Measurements from ENCODE around the gene SENP7.
"Not testable (repeated sequence)": the region's sequence is repeated elsewhere in the genome, so short reads cannot be mapped to it uniquely, and the experiment has no call there.

Gene SENP7

DNA sequence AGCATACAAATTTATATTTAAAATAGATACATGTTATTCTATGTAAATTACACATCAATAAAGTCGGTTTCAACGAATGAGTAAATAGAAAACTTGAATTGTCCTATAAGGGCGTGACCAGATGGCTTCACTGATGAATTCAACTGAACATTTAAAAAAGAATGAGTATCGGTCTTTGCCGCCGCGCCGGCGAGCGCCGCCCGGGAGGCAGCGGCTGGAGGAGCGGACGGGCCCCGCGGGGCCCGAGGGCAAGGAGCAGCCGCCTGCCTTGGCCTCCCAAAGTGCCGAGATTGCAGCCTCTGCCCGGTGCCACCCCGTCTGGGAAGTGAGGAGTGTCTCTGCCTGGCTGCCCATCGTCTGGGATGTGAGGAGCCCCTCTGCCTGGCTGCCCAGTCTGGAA, 74.4 kb downstream of the SENP7 start:
- DNase-seq, result not testable (repeated sequence)

GRCh38 chr3:101433652-101434051, 79.4 kb downstream of the SENP7 start:
- no peak for DNase-seq

DNA sequence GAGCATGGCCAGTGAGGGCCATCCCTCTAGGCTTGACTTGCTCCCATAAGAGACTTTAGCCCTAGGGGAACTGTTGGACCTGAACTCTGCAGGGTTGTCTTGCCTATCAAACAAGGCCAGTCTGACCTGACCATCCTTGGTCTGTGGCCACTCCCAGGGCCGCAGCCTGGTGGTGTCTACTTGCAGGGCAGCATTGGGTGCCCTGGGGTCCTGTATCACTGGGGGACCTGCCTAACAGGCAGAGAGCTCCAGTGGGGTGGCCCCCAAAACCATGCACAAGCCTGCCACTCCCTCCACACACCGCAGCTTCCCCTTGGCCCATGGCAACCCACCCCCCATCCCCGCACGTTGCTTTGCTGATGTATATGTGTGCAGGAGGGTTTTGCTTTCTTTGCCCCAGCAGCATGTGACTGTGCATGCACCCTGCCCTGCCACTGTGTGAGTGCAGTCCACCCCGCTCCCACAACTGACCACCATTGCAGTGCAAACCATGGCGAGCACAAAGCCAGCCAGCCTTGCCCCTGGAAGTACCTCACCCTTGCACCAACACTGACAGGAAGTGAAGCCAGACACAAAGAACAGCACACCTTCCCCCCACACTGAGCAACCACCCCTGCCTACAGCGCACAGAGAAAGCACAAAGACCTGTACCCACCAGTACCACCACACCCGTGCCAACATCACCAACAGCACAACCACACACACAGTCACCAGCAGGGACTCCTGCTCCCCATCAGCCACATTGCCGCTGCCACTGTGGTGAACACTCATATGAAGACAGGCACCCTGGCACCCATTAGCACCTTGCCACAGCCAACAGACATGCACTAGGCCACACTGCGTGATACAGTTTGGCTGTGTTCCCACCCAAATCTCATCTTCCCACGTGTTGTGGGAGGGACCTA, 88.8 kb downstream of the SENP7 start:
- DNase-seq, result no peak

DNA sequence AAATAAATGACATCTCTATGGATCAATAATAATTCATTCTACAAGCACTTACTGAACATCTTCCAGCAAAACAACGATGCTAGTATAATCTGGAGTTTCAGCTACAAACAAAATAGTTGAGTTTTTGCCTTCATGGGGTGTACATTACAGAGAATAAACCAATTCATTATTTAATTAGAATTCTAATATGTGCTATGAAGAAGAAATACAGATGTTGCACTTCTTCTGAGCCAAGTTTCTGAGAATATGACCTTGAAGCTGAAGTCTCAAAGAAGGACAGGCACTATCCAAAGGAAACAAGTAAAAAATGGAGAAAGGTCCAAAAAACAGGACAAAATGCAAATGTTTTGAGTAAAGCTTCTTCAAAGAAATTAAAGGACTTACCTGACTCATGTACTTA, 94.2 kb downstream of the SENP7 start:
- DNase-seq, result no peak

DNA sequence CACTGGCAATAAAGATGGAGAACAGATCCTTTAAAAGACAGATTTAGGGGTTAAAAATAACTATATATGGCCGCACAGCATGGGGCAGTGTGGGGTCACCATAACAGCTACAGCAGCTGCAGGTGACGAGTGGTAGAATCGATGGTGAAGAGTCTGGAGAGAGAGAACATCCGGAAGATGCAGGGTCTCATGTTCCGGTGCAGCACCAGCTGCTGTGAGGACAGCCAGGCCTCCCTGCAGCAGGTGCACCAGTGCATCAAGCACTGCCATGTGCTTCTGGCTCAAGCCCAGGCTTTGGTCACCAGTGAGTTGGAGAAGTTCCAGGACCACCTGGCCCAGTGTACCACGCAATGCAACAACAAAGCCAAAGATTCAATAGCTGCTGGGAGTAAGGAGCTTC, 98.9 kb downstream of the SENP7 start:
- DNase-seq, result no peak

GRCh38 chr3:101413656-101414055, 99.4 kb downstream of the SENP7 start:
- DNase-seq, result no peak

GRCh38 chr3:101391413-101391950, 121.5 kb downstream of the SENP7 start:
- no peak for DNase-seq

- no peak for DNase-seq
These were observed 124.3 kb downstream of the SENP7 start for GRCh38 chr3:101388706-101389105.

DNA sequence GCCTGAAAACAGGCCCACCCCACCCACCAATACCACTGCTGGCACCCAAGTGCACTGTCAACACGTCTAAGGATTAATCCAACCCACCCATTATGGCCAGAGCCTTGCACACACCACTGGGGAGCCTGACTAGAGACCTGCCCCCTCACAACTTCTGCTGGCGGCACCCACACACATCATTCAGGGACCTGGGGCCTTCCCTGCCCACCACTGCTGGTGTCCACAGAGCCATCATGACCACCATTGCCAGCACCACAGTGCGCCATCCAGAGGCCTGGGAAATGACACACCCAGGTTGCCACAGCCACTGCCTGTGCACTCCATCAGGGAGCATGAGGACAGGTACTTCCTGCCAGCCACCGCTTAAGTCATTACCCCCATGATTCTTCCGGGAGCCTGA, 125.7 kb downstream of the SENP7 start:
- DNase-seq, result no peak

GRCh38 chr3:101384426-101384825, 128.6 kb downstream of the SENP7 start:
- DNase-seq, result no peak

GRCh38 chr3:101383656-101384055, 129.4 kb downstream of the SENP7 start:
- no peak for DNase-seq

DNA sequence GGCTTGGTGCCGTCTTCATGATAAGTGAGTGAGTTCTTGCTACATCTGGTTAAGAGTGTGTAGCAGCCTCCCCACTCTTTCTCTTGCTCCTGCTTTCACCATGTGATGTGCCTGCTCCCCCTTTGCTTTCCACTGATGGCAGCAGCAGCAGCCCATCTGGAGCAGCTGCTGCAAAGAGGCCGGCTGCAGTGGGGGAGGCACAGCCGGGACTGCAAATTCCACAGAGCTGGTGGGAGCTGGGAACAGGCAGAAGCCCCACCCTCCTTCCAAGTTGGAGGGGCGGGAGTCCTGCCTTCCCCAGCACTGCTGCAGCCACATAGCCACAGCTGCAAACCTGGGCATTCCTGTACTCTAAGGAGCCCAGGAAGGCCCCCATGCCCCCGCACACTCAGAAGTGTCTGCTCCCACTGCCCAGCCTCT, 129.8 kb downstream of the SENP7 start:
- DNase-seq, result no peak

GRCh38 chr3:101381809-101382208, 131.2 kb downstream of the SENP7 start:
- DNase-seq, result no peak

GRCh38 chr3:101379658-101380376, 133.2 kb downstream of the SENP7 start:
- DNase-seq, result no peak

DNA sequence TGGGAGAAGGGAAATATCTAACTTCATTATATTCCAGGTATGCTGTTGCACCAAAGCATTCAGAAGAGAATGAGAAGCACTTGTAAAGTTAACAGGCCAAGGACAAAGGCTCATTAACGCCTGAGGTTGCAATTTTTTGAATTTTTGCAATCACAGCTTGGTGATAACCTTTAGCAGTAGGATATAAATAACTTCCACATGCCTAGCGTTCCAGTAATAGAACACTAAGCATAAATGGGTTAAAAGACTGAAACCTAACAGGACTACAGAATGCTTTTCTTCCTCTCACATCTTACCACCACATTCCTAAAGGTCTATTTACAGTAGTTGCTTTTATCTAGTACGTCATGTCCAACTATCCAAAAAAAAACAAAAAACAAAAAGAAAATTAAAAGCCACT, 135.2 kb downstream of the SENP7 start:
- no peak for DNase-seq

DNA sequence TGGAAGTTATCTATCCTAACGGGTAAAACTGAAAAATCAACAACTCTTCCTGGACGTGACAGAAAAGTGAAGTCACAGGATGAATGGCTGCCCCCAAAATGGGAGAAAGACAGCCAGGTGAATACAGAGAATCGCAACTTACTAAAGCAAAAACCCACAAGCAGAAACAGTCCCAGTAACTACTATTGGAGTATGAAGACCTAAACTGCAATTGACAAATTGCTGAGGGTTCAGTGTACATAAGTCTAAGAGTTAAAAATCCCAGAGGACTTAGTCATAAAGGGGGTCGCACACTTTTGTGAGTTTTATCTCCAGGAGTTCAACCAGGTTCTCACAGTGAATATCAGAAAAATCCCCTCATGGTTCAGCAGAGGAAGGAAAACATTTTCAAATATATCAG, 135.8 kb downstream of the SENP7 start:
- DNase-seq, result no peak

DNA sequence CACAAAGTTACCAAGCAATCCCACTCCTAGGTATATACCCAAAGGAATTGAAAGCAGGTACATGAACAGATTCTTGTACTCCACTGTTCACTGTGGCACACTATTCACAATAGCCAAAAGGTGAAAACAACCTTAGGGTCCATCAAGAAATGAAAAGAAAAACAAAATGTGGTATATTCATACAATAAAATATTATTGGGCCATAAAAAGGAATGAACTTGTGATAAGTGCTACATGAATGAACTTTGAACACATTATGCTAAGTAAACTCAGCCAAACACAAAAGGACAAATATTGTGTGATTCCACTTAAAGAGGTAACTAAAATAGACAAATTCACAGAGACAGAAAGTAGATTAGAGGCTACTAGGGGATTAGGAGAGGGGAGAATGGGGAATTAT, 137.4 kb downstream of the SENP7 start:
- no peak for DNase-seq

- no peak for DNase-seq
These were observed 150.6 kb downstream of the SENP7 start for GRCh38 chr3:101362406-101362805.

DNA sequence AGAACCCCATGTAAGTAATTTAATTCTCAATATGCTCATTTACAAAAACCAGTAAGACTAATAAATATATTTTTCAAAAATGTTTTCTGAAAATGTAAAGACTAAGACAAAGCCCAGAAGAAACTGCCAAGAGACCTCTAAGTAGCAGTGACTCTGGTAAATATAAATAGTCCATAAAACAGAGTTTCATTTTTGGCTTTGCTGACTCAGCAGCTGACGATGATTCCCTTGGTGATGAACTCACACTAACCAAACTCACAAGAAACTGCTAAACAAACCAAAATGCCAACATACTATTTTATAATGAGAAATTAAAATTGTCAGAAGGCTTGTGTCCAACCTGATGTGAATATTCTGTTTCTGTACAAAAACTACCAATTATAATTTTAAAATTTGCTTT, 161.2 kb downstream of the SENP7 start:
- DNase-seq, result no peak

GRCh38 chr3:101340591-101340990, 172.4 kb downstream of the SENP7 start:
- no peak for DNase-seq

- DNase-seq, result no peak
These were observed 179.1 kb downstream of the SENP7 start for GRCh38 chr3:101333883-101334282.

DNA sequence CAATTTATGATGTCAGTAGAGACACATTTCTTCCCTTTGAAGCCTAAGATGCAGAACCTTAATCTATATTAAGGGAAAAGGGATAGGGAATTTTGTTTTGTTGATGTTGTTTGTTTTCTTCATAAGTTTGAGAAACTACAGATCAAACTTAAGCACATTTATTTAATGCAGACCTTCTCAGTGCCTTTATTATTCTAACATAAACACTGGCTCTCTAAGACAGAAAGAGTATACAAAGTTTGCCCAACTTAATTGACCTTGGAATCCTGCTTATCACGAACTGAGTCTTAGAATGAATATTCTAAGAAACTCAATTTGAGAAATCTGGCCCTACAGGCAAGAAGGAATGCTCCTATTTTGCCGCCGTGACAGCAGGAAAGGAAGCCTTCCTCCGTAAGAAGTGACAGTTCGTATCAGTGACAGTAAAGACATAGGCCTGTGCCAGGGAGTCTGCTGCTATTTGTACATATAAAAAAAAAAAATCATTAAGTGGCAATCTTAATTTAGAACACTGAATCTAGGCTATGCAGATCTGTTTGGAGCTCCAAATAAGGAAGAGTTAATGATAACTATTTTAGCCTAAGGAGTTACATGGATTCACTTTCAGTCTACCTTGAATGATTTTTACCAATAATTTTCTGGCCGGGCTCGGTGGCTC, 183.9 kb downstream of the SENP7 start:
- no peak for DNase-seq

GRCh38 chr3:101325393-101326134, 187.4 kb downstream of the SENP7 start:
- DNase-seq, result no peak
